MM.1S (cell line): ENCODE data around the gene SLIT3.

ENCODE experiments used
- DNase-seq: peaks from one replicate; pipeline ENCODE4 v3.0.0-alpha.2; 2015
- H2AFZ ChIP-seq: fragments of 300-600 bp; sonication (generic); 2 replicates; pipeline ENCODE4 v1.6.0; 2016; ENCODE audit warnings: antibody characterized with exemption, low read length
- H3F3A ChIP-seq: fragments of 300-600 bp; sonication (generic); 2 replicates; pipeline ENCODE4 v1.6.1; 2016; ENCODE audit warnings: mild to moderate bottlenecking, antibody characterized with exemption, low read length, moderate library complexity, mixed read lengths; ENCODE audit not compliant: insufficient read depth
- H3K27ac ChIP-seq: fragments of 300-600 bp; sonication (generic); 2 replicates; pipeline ENCODE4 v1.5.1; 2016; ENCODE audit warnings: mild to moderate bottlenecking, low read length
- H3K27me3 ChIP-seq: fragments of 300-600 bp; sonication (generic); replicated peaks from 2 replicates; pipeline ENCODE4 v1.6.0; 2016; ENCODE audit warnings: low read length; ENCODE audit not compliant: insufficient read depth
- H3K36me3 ChIP-seq: fragments of 300-600 bp; sonication (generic); replicated peaks from 2 replicates; pipeline ENCODE4 v1.6.1; 2016; ENCODE audit warnings: mild to moderate bottlenecking, low read length, mixed read lengths; ENCODE audit not compliant: insufficient read depth
- H3K4me1 ChIP-seq: fragments of 300-600 bp; sonication (generic); 2 replicates; pipeline ENCODE4 v1.6.1; 2016; ENCODE audit warnings: low read length, mixed read lengths
- H3K4me2 ChIP-seq: fragments of 300-600 bp; sonication (generic); 2 replicates; pipeline ENCODE4 v1.6.0; 2016; ENCODE audit warnings: low read depth, low read length
- H3K4me3 ChIP-seq: fragments of 300-600 bp; sonication (generic); 2 replicates; pipeline ENCODE4 v1.5.1; 2016; ENCODE audit warnings: low read length, mixed read lengths
- H3K79me2 ChIP-seq: fragments of 300-600 bp; sonication (generic); 2 replicates; pipeline ENCODE4 v1.6.1; 2016; ENCODE audit warnings: mixed run types, low read length, mixed read lengths
- H3K9ac ChIP-seq: fragments of 300-600 bp; sonication (generic); 2 replicates; pipeline ENCODE4 v1.6.1; 2016; ENCODE audit warnings: low read length, mixed read lengths
- H3K9me2 ChIP-seq: fragments of 300-600 bp; sonication (generic); replicated peaks from 2 replicates; pipeline ENCODE4 v1.6.1; 2016; ENCODE audit warnings: mild to moderate bottlenecking, low read length, mixed read lengths; ENCODE audit not compliant: insufficient read depth
- H3K9me3 ChIP-seq: fragments of 300-600 bp; sonication (generic); replicated peaks from 2 replicates; pipeline ENCODE4 v1.6.1; 2016; ENCODE audit warnings: mild to moderate bottlenecking, low read length, mixed read lengths; ENCODE audit not compliant: insufficient read depth
- H4K20me1 ChIP-seq: fragments of 300-600 bp; sonication (generic); 2 replicates; pipeline ENCODE4 v1.6.1; 2016; ENCODE audit warnings: mild to moderate bottlenecking, low read length, moderate library complexity, mixed read lengths; ENCODE audit not compliant: insufficient read depth
- EZH2 ChIP-seq: fragments of 300-600 bp; sonication (generic); optimal IDR thresholded peaks from 2 replicates; pipeline ENCODE3; 2017; ENCODE audit warnings: low read depth, mild to moderate bottlenecking, antibody characterized with exemption, low read length, mixed read lengths
- EZH2phosphoT487 ChIP-seq: fragments of 300-600 bp; sonication (generic); IDR thresholded peaks from 2 replicates; pipeline ENCODE4 v1.6.1; 2018; ENCODE audit warnings: antibody characterized with exemption, low read length
- TF ChIP-seq, protein P1 (sequence below): fragments of 300-600 bp; sonication (generic); IDR thresholded peaks from 2 replicates; pipeline ENCODE4 v1.5.1; 2016; ENCODE audit warnings: antibody characterized with exemption, low read length, mixed read lengths

Gene SLIT3

DNA sequence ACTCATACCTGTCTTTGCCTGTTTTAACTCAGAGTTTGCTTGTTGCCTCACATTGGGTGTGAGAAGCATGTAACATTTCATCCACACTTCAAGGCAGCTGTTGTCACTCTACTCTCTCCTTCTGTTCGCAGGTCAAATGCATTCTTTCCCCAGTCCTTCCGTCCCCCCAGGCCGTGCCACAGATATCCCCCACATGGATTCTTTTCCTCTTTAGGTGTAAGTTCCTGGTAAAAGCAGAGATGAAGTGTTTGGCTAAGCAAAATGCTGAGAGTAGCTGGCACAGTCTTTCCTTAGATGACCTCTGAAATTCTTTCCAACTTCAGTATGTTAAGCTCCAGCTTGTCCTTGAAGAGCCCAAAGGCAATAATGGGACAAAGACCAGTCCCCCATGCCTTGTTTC, 328.2 kb downstream of the SLIT3 start:
- H3K36me3 ChIP-seq, result no peaks in the 10 kb centered on the region
- no peak for DNase-seq
- TF ChIP-seq, protein P1, sequence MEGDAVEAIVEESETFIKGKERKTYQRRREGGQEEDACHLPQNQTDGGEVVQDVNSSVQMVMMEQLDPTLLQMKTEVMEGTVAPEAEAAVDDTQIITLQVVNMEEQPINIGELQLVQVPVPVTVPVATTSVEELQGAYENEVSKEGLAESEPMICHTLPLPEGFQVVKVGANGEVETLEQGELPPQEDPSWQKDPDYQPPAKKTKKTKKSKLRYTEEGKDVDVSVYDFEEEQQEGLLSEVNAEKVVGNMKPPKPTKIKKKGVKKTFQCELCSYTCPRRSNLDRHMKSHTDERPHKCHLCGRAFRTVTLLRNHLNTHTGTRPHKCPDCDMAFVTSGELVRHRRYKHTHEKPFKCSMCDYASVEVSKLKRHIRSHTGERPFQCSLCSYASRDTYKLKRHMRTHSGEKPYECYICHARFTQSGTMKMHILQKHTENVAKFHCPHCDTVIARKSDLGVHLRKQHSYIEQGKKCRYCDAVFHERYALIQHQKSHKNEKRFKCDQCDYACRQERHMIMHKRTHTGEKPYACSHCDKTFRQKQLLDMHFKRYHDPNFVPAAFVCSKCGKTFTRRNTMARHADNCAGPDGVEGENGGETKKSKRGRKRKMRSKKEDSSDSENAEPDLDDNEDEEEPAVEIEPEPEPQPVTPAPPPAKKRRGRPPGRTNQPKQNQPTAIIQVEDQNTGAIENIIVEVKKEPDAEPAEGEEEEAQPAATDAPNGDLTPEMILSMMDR, result no peak
- TF ChIP-seq EZH2 (no peak), EZH2phosphoT487 (no peak)
- no peaks in the 10 kb centered on the region for H3K79me2 ChIP-seq
- no peak overlapping the region for H3K4me3 ChIP-seq
- no peak overlapping the region for H3K9ac ChIP-seq
- no peaks in the 10 kb centered on the region for H4K20me1 ChIP-seq
- H3K27ac ChIP-seq, result no peak overlapping the region
- no peaks in the 10 kb centered on the region for H3F3A ChIP-seq
- no peaks in the 10 kb centered on the region for H3K27me3 ChIP-seq
- no peaks in the 10 kb centered on the region for H3K9me3 ChIP-seq
- no peak overlapping the region for H3K4me2 ChIP-seq
- H2AFZ ChIP-seq, result no peak overlapping the region
- no peaks in the 10 kb centered on the region for H3K9me2 ChIP-seq
- H3K4me1 ChIP-seq, result no peaks in the 10 kb centered on the region

DNA sequence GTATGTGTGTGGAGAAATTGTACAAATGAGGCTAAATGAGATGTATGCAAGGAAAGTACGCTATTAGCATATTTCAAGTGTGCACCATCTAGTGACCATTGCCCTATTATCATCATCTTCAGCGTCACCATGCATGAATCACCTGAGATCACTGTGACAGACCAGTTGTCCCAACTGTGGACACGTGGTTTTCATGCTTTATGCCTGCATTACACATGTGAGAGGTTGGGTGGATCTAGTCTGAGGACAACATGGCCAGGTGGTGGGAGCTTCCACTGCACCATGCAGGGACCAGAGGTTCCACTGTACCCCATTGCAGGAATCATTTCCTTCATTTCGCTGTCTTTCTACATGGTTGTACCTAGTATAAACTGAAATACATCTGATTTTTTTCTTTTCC, 329.8 kb downstream of the SLIT3 start:
- H3K4me1 ChIP-seq, result no peaks in the 10 kb centered on the region
- no peaks in the 10 kb centered on the region for H4K20me1 ChIP-seq
- H3K4me3 ChIP-seq, result no peak overlapping the region
- no peaks in the 10 kb centered on the region for H3K79me2 ChIP-seq
- no peaks in the 10 kb centered on the region for H3K36me3 ChIP-seq
- no peaks in the 10 kb centered on the region for H3K9me3 ChIP-seq
- DNase-seq, result no peak
- TF ChIP-seq, protein P1, result no peak
- TF ChIP-seq EZH2phosphoT487 (no peak), EZH2 (no peak)
- no peak overlapping the region for H3K27ac ChIP-seq
- H3K4me2 ChIP-seq, result no peak overlapping the region
- no peak overlapping the region for H3K9ac ChIP-seq
- no peaks in the 10 kb centered on the region for H3K9me2 ChIP-seq
- H2AFZ ChIP-seq, result no peak overlapping the region
- H3F3A ChIP-seq, result no peaks in the 10 kb centered on the region
- H3K27me3 ChIP-seq, result no peaks in the 10 kb centered on the region

DNA sequence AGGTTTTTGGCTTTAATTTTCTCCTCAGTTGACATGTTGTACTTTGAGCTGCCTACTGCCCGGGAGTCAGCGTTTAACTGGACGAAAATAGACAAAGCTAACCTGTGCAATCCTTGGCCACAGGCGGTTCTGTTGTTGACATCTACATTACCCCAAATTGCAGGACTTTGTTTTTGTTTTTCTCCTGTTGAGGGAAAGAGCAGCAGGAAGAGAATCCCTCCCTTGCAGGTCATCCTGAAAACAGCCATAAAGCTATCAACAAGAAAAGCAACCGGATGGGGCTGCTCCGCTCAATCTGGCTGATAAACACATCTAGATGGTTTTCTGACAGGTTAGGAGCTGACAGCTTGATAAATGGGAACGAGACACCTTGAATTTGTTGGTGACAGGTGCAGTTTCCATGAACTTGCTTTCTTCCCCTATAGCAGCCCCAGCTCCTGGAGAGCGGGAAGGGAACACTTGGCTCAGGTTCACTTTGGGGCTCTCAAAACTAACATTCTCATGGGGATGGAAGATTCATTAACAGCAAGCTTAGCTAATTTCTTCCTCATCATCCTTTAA, 331.5 kb downstream of the SLIT3 start:
- H3K4me3 ChIP-seq, result no peak overlapping the region
- no peak overlapping the region for H2AFZ ChIP-seq
- no peaks in the 10 kb centered on the region for H3K27me3 ChIP-seq
- H3K79me2 ChIP-seq, result no peaks in the 10 kb centered on the region
- TF ChIP-seq, protein P1, result no peak
- no peak for TF ChIP-seq EZH2phosphoT487
- no peak for TF ChIP-seq EZH2
- H3K9me3 ChIP-seq, result no peaks in the 10 kb centered on the region
- H4K20me1 ChIP-seq, result no peaks in the 10 kb centered on the region
- DNase-seq, result no peak
- H3K27ac ChIP-seq, result no peak overlapping the region
- H3K9me2 ChIP-seq, result no peaks in the 10 kb centered on the region
- H3F3A ChIP-seq, result no peaks in the 10 kb centered on the region
- no peaks in the 10 kb centered on the region for H3K36me3 ChIP-seq
- no peaks in the 10 kb centered on the region for H3K4me1 ChIP-seq
- H3K9ac ChIP-seq, result no peak overlapping the region
- H3K4me2 ChIP-seq, result no peak overlapping the region
